Measurements from ENCODE around the gene ZAR1L.
"Not testable (repeated sequence)": the region's sequence is repeated elsewhere in the genome, so short reads cannot be mapped to it uniquely, and the experiment has no call there.

ZAR1L gene

GRCh38 chr13:32315238-32316027 is at the start of gene ZAR1L, which contains the start of gene BRCA2:
ZAR1L (minus strand) TSS chr13:32315363; CDS start chr13:32311925, 3,438 bp downstream.
BRCA2 (plus strand) TSS chr13:32315508; CDS start chr13:32316461, 953 bp downstream.
- peak; percentile 91 for DNase-seq

GRCh38 chr13:32362574-32362973 is 47.4 kb upstream of the ZAR1L start:
- no peak for DNase-seq

GRCh38 chr13:32355935-32356334 is 40.8 kb upstream of the ZAR1L start:
- not testable (repeated sequence) for DNase-seq

- no peak for DNase-seq
Measured at GRCh38 chr13:32354040-32354439, 38.9 kb upstream of the ZAR1L start.

- not testable (repeated sequence) for DNase-seq
Measured at GRCh38 chr13:32350839-32351441, 35.8 kb upstream of the ZAR1L start.

- DNase-seq: no peak
Measured at GRCh38 chr13:32347651-32348050, 32.5 kb upstream of the ZAR1L start.

GRCh38 chr13:32340914-32341313 is 25.8 kb upstream of the ZAR1L start:
- no peak for DNase-seq

- no peak for DNase-seq
Measured at GRCh38 chr13:32334671-32335070, 19.5 kb upstream of the ZAR1L start.

- DNase-seq: no peak
Measured at GRCh38 chr13:32330441-32330840, 15.3 kb upstream of the ZAR1L start.

- DNase-seq: no peak
Measured at GRCh38 chr13:32323912-32324311, 8.7 kb upstream of the ZAR1L start.

- no peak for DNase-seq
Measured at GRCh38 chr13:32320528-32320927, 5.4 kb upstream of the ZAR1L start.

GRCh38 chr13:32317716-32318465 is 2.7 kb upstream of the ZAR1L start:
- DNase-seq: no peak

GRCh38 chr13:32316501-32316900 is 1.3 kb upstream of the ZAR1L start:
- DNase-seq: no peak

GRCh38 chr13:32316028-32316339 is 821 bp upstream of the ZAR1L start:
- DNase-seq: peak; percentile 91

GRCh38 chr13:32314271-32315237 is 609 bp downstream of the ZAR1L start:
- no peak for DNase-seq

- no peak for DNase-seq
Measured at GRCh38 chr13:32311188-32311897, 3.8 kb downstream of the ZAR1L start.

GRCh38 chr13:32310134-32310706 is 4.9 kb downstream of the ZAR1L start:
- DNase-seq: peak; percentile 26

- no peak for DNase-seq
Measured at GRCh38 chr13:32309312-32310133, 5.6 kb downstream of the ZAR1L start.

- no peak for DNase-seq
Measured at GRCh38 chr13:32305646-32306045, 9.5 kb downstream of the ZAR1L start.

- no peak for DNase-seq
Measured at GRCh38 chr13:32302461-32302860, 12.7 kb downstream of the ZAR1L start.

GRCh38 chr13:32300920-32301319 is 14.2 kb downstream of the ZAR1L start:
- no peak for DNase-seq
